Hepatocyte (in vitro differentiated cells): ENCODE data around the gene RIC8B. TPM values are rescaled to one million over a fixed set of nuclear protein-coding genes. Genes with fewer than 3 reads are reported as not detected.
A peak's percentile ranks its signal among the peaks of the same experiment; 100 is the strongest.

Source experiments
- DNase-seq: peaks from one replicate; pipeline ENCODE4 v3.0.0-alpha.2; 2016; ENCODE audit warnings: low spot score
- H2AFZ ChIP-seq: fragments of 200-600 bp; sonication (generic); 2 replicates; pipeline ENCODE4 v1.6.0; 2016; ENCODE audit warnings: antibody characterized with exemption, mild to moderate bottlenecking
- H3K27ac ChIP-seq: fragments of 200-600 bp; sonication (generic); 2 replicates; pipeline ENCODE4 v1.5.1; 2016; ENCODE audit warnings: mild to moderate bottlenecking
- H3K27me3 ChIP-seq: fragments of 200-600 bp; sonication (generic); 2 replicates; pipeline ENCODE4 v1.6.1; 2016
- H3K36me3 ChIP-seq: fragments of 200-600 bp; sonication (generic); replicated peaks from 2 replicates; pipeline ENCODE4 v1.5.1; 2016; ENCODE audit warnings: low read depth; ENCODE audit not compliant: insufficient read depth
- H3K4me1 ChIP-seq: fragments of 200-600 bp; sonication (generic); 2 replicates; pipeline ENCODE4 v1.5.1; 2016; ENCODE audit warnings: mild to moderate bottlenecking, moderate library complexity; ENCODE audit not compliant: insufficient read depth
- H3K4me2 ChIP-seq: fragments of 200-600 bp; sonication (generic); 2 replicates; pipeline ENCODE4 v1.6.0; 2016
- H3K4me3 ChIP-seq: fragments of 200-600 bp; sonication (generic); 2 replicates; pipeline ENCODE4 v1.5.1; 2016; ENCODE audit warnings: mild to moderate bottlenecking
- H3K79me2 ChIP-seq: fragments of 200-600 bp; sonication (generic); 2 replicates; pipeline ENCODE4 v1.6.0; 2017; ENCODE audit warnings: mild to moderate bottlenecking
- H3K9me2 ChIP-seq: fragments of 200-600 bp; sonication (generic); replicated peaks from 2 replicates; pipeline ENCODE4 v1.6.0; 2017; ENCODE audit warnings: mild to moderate bottlenecking; ENCODE audit not compliant: insufficient read depth
- H3K9me3 ChIP-seq: fragments of 200-600 bp; sonication (generic); 2 replicates; pipeline ENCODE4 v1.5.1; 2016; ENCODE audit warnings: low read depth, mild to moderate bottlenecking
- H4K20me1 ChIP-seq: fragments of 200-600 bp; sonication (generic); 2 replicates; pipeline ENCODE4 v1.6.0; 2016; ENCODE audit warnings: mild to moderate bottlenecking; ENCODE audit not compliant: insufficient read depth, poor library complexity, severe bottlenecking
- CTCF ChIP-seq: fragments of 200-600 bp; sonication (generic); IDR thresholded peaks from 2 replicates; pipeline ENCODE4 v1.5.1; 2016; ENCODE audit warnings: antibody characterized with exemption, mild to moderate bottlenecking; ENCODE audit not compliant: poor library complexity
- EZH2 ChIP-seq: fragments of 200-600 bp; sonication (generic); IDR thresholded peaks from 2 replicates; pipeline ENCODE4 v1.6.1; 2016; ENCODE audit warnings: antibody characterized with exemption, mild to moderate bottlenecking, borderline replicate concordance
- EZH2phosphoT487 ChIP-seq: fragments of 200-600 bp; sonication (generic); IDR thresholded peaks from one replicate; pipeline ENCODE4 v1.6.1; 2018; ENCODE audit warnings: antibody characterized with exemption, mild to moderate bottlenecking, low read depth, moderate library complexity; ENCODE audit not compliant: unreplicated experiment, severe bottlenecking
- WGBS: methylation state at CpG from one replicate; pipeline ENCODE4 v1.1.6; 2016; ENCODE audit warnings: low lambda C conversion rate; ENCODE audit errors: missing lambda C conversion rate; 5-methylcytosine and 5-hydroxymethylcytosine counted together
- polyA plus RNA-seq: library from polyadenylated mRNA; unstranded; fragments of >200 nt; fragmentation: Nextera tagmentation; extraction: Ambion mirVana; gene quantifications from 2 replicates; pipeline ENCODE4 v1.2.1, GENCODE V29; 2016
- total RNA-seq: library from RNA; depleted of rRNA; stranded (reverse); fragments of >200 nt; gene quantifications from 2 replicates; pipeline ENCODE4 v1.2.3, GENCODE V29; 2014

RIC8B gene
- total and polyA plus RNA-seq, 2 experiments from 2014 or later, result 5.4 to 10.6 TPM

- H3K36me3 ChIP-seq, result no peaks in the 10 kb centered on the region
- 69% methylated on average over 2 of the region's 2 CpGs for WGBS
- no peaks in the 10 kb centered on the region for H3K27me3 ChIP-seq
- no peak for DNase-seq
- H3K4me1 ChIP-seq, result no peaks in the 10 kb centered on the region
- no peak overlapping the region for H3K4me3 ChIP-seq
- no peaks in the 10 kb centered on the region for H3K79me2 ChIP-seq
- H2AFZ ChIP-seq, result no peak overlapping the region
- H3K9me2 ChIP-seq, result no peaks in the 10 kb centered on the region
- no peaks in the 10 kb centered on the region for H3K9me3 ChIP-seq
- H4K20me1 ChIP-seq, result no peaks in the 10 kb centered on the region
- H3K4me2 ChIP-seq, result no peak overlapping the region
- H3K27ac ChIP-seq, result no peak overlapping the region
- TF ChIP-seq EZH2, result no peak
- no peak for TF ChIP-seq CTCF
- no peak for TF ChIP-seq EZH2phosphoT487
These were observed 7.3 kb upstream of the RIC8B start for GRCh38 chr12:106767206-106767605.

GRCh38 chr12:106767954-106768822 lies 6.3 kb upstream of the RIC8B start:
- H3K9me3 ChIP-seq, result no peaks in the 10 kb centered on the region
- H3K27ac ChIP-seq, result no peak overlapping the region
- no peak overlapping the region for H2AFZ ChIP-seq
- no peaks in the 10 kb centered on the region for H3K79me2 ChIP-seq
- no peak for TF ChIP-seq EZH2phosphoT487
- no peak for TF ChIP-seq EZH2
- TF ChIP-seq CTCF, result no peak
- H4K20me1 ChIP-seq, result no peaks in the 10 kb centered on the region
- H3K9me2 ChIP-seq, result no peaks in the 10 kb centered on the region
- H3K36me3 ChIP-seq, result no peaks in the 10 kb centered on the region
- no peaks in the 10 kb centered on the region for H3K27me3 ChIP-seq
- DNase-seq, result no peak
- 41% methylated on average over 9 of the region's 9 CpGs for WGBS
- no peak overlapping the region for H3K4me3 ChIP-seq
- no peak overlapping the region for H3K4me2 ChIP-seq
- no peaks in the 10 kb centered on the region for H3K4me1 ChIP-seq

- H3K4me3 ChIP-seq, result no peak overlapping the region
- H3K79me2 ChIP-seq, result no peaks in the 10 kb centered on the region
- H2AFZ ChIP-seq, result no peak overlapping the region
- H3K4me2 ChIP-seq, result no peak overlapping the region
- DNase-seq, result no peak
- no peaks in the 10 kb centered on the region for H4K20me1 ChIP-seq
- no peaks in the 10 kb centered on the region for H3K27me3 ChIP-seq
- WGBS, result 22% methylated on average over 5 of the region's 5 CpGs
- H3K9me3 ChIP-seq, result no peaks in the 10 kb centered on the region
- H3K4me1 ChIP-seq, result no peaks in the 10 kb centered on the region
- no peaks in the 10 kb centered on the region for H3K36me3 ChIP-seq
- TF ChIP-seq CTCF (no peak), EZH2 (no peak), EZH2phosphoT487 (no peak)
- H3K9me2 ChIP-seq, result no peaks in the 10 kb centered on the region
- H3K27ac ChIP-seq, result peak overlapping the region; percentile 10
These were observed 5.4 kb upstream of the RIC8B start for GRCh38 chr12:106769078-106769477.
